Measurements from ENCODE around the gene PPCDC.

- no peak for TF ChIP-seq CTCF (IDR thresholded peaks at IDR 0.05; ENCODE audit: insufficient read depth, low read depth, low read length)
- peak; percentile 71 for TF ChIP-seq EZH2 (IDR thresholded peaks at IDR 0.05; ENCODE audit: insufficient read depth, low read length)
Observed at GRCh38 chr15:74995779-74996765, 27.3 kb upstream of the PPCDC start.
